Kasumi-1 (cell line): ENCODE results near the gene COX7A1.
"Not testable (repeated sequence)": the region's sequence is repeated elsewhere in the genome, so short reads cannot be mapped to it uniquely, and the experiment has no call there.

Source experiments
- DNase-seq, 2 experiments: peaks; one replicate each; lab custom pipeline; 2025; lab: John Stamatoyannopoulos, UW

Gene COX7A1

DNA sequence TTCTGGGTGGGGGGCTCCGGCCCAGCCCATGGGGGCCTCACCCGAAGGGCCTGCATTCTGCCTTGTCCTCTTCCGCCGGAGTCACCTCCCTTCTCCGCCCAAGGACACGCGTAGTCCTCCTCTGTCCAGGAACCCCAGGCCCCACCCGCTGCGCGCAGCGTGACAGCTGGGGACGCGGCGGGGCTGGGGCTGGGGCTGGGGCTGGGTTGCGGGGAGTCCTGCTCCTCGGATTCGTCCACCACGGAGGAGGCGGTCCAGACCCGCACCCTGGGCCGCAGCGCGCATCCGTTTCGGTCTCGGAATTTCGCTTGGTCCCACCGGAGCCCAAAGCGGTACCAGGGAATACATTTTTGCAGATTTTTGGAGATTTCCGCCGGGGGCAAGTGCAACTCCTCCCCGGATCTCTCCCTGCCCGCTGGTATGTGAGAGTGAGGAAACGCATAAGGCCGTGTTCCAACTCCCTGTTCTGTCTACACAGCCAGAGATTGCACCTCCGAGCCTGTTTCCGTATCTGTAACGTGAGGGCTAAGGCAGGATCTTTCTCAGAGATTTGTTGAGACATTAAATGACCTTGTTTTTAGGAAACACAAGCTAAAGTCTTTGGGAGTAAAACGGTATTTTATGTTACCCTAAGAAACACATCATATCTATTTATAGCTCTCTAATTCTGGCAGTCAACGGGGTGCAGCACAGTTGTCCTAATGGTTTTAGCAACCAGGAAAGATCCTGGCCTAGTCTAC is at the start of gene COX7A1:
TSS of gene COX7A1 (minus strand) at position 96 of the 740 bp plus-strand sequence. CDS start at position 56, 40 bp downstream.
- no peak for DNase-seq

DNA sequence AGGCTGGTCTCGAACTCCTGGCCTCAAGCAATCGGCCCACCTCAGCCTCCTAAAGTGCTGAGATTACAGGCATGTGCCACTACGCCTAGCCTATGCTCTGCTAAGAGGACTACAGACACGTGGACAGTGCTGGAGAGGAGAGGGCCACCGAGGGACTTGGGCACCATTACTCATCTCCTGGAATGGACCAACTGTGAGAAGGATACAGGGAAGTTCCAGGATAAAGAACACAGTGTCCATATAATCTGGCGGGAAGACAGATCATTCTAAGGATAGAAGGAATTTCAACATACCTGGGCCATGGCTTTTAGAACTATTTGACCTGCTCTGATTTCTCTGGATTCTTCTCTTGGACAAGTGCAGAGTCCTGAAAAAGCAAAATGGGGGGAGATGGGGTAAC is 49.4 kb upstream of the COX7A1 start:
- no peak for DNase-seq

DNA sequence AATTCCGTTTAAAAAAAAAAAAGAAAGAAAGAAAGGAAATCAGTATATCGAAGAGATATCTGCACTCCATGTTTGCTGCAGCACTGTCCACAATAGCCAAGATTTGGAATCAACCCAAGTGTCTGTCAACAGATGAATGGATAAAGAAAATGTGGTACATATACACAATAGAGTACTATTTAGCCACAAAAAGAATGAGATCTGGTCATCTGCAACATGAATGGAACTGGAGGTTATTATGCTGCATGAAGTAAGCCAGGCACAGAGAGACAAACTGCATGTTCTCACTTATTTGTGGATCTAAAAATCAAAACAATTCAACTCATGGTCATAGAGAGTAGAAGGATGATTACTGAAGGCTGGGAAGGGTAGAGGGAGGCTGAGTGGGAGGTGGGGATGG is 45.9 kb upstream of the COX7A1 start:
- DNase-seq = no peak

DNA sequence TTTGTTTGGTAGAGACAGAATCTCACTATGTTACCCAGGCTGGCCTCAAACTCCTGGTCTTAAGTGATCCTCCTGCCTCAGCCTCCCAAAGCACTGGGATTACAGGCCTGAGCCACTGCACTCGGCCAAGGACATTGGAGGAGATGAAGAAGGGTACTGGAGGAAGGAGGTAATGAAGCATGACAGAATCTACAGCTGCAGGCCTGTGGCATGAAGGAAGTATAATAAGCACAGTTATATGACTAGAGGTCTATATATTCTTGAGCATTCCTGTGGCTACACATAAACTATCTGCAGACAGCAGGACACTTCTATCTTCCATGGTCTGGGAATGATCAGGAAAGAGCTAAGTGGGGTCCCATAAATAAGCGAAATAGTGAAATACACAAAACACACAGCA is 44.0 kb upstream of the COX7A1 start:
- no peak for DNase-seq

DNA sequence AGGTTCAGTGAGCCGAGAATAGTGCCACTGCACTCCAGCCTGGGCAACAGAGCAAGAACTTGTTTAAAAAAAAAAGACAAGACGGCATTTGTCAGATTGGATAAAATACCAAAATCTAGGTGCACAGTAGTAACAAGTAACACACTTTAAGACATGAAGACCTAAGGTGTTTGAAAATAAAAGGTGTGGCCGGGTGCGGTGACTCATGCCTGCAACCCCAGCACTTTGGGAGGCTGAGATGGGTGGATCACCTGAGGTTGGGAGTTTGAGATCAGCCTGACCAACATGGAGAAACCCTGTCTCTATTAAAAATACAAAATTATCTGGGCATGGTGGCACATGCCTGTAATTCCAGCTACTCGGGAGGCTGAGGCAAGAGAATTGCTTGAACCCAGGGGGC is 34.5 kb upstream of the COX7A1 start:
- not testable (repeated sequence) for DNase-seq

DNA sequence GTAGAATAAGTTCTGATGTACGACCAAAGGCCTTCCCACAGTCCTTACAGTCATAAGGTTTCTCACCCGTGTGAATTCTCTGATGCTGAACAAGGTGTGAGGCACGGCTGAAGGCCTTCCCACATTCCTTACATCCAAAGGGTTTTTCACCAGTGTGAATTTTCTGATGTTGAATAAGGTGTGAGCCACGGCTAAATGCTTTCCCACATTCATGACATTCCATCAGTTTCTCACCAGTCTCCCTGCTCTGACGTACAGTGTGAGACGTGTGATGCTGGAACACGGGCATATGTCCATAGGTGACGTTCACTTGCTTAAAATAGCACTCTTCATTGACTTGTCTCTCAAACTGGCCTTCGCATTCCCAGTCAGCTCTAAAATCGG is 31.0 kb upstream of the COX7A1 start:
- no peak for DNase-seq

DNA sequence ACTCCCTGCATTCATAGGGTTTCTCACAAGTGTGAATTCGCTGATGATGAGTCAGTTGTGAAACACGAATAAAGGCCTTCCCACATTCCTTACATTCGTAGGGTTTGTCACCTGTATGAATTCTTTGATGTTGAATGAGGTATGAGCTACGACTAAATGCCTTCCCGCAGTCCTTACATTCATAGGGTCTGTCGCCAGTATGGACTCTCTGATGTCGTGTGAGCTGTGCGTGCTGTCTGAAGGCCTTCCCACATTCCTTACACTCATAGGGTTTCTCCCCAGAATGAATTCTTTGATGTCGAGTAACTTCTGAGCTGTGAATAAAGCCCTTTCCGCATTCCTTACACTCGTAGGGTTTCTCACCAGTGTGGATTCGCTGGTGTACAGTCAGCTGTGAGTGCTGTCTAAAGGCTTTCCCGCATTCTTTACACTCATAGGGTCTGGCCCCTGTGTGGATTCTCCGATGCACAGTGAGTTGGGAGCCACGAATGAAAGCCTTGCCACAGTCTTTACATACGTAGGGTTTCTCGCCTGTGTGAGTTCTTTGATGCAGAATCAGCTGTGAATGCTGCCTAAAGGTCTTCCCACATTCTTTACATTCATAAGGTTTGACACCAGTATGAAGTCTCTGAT is 30.5 kb upstream of the COX7A1 start:
- no peak for DNase-seq

DNA sequence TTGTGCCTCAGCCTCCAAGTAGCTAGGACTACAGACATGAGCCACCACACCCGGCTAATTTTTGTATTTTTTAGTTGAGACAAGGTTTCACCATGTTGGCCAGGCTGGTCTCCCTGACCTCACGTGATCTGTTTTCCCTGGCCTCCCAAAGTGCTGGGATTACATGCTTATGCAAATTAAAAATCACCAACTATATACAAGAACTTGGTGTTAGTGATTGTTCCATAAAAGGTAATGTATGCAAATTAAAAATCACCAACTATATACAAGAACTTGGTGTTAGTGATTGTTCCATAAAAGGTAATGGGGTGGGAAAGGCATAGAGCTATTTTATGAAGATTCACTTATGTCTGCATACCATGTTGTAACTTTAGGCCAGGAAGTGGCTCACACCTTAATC is 26.8 kb upstream of the COX7A1 start:
- not testable (repeated sequence) for DNase-seq

DNA sequence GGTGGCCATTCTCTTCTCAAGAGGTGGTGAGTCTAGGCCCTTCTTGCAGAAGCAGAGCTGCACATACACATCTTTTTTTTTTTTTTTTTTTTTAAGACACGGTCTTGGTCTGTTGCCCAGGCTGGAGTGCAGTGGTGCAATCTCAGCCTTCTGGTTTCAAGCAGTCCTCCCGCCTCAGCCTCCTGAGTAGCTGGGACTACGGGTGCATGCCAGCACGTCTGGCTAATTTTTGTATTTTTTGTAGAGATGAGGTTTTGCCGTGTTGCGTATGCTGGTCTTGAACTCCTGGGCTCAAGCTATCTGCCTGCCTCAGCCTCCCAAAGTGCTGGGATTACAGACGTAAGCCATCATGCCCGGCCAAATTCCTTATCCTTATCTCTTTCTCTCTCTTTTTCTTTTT is 21.6 kb upstream of the COX7A1 start:
- not testable (repeated sequence) for DNase-seq

DNA sequence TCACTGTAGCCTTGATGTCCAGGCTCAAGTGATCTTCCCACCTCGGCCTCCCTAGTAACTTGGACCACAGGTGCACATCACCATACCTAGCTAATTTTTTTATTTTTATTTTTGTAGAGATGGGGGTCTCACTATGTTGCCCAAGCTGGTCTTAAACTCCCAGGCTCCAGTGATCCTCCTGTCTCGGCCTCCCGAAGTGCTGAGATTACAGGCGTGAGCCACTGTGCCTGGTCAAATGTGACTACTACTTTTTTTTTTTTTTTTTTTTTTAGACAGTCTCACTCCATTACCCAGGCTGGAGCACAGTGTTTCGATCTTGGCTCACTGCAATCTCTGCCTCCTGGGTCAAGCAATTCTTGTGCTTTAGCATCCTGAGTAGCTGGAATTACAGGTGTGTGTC is 20.6 kb upstream of the COX7A1 start:
- no peak for DNase-seq

DNA sequence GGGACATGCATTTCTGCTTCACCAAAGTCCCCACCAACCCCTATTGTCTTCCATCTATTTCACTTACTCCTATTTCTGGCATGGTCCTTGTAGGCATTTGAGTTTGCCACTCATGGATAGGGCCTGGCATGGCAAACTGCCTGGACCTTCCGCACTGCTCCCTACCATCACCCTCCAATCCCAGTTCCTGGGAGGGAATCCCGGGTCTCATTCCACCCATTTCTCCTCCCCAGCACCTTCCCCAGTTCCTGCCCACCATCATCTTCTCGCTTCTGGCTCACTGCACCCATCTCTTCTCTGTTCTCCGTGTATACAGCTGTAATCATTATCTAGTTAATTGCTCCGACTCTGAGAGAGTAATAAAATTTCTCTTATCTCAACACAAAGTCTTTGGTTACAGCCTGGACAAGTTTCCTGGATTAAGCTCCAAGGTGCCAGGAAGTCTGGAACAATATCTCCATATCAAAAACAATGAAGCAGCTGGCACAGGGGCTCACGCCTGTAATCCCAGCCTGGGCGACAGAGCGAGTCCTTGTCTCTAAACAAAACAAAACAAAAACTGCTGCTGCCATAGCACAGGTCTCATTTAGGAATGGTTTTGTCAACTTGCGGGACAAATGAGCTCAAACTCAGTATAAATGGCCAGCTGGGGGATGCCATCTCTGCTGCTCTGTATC is 17.0 kb upstream of the COX7A1 start:
- DNase-seq = no peak

DNA sequence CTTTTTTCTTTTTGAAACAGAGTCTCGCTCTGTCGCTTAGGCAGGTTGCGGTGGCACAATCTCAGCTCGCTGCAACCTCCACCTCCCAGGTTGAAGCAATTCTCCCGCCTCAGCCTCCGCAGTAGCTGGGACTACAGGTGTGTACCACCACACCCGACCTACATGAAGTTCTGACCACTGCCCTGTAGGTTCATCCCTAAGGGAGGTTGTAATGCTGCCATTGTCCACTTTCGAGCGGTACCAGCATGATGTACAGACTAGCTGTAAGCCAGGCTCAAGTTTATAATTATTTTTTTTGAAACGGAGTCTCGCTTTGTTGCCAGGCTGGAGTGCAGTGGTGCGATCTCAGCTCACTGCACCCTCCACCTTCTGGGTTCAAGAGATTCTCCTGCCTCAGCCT is 11.6 kb upstream of the COX7A1 start:
- no peak for DNase-seq

DNA sequence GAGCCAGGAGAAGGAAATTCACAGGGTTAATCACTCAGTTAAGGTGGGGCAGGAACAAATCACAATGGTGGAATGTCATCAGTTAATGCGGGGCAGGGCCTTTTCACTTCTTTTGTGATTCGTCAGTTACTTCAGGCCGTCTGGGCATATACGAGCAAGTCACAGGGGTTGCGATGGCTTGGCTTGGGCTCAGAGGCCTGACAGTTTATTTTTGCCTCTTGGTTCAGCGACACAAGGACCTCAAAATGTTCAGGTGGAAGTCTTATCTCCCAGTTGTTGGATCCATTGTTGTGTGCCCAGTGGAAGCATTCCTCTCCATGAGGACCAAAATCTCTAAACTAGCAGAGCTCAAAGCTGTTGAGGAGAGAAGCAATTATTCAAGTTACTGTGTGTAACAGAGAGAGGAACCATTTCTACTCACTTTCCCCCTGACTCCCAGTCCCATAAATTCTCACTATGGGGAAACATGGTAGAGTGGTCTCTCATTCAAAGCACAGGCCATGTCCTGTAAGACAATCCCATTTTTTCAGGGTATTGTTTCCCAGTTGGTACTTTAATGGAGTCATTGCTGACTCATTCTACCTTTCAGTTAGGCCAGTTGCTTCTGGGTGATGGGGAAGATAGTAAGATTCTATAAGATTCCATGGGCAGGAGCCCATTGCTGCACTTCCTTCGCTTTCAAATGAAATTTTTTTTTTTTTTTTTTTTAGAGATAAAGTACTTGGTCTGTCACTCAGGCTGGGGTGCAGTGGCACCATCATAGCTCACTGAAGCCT is 8.8 kb upstream of the COX7A1 start:
- no peak for DNase-seq

DNA sequence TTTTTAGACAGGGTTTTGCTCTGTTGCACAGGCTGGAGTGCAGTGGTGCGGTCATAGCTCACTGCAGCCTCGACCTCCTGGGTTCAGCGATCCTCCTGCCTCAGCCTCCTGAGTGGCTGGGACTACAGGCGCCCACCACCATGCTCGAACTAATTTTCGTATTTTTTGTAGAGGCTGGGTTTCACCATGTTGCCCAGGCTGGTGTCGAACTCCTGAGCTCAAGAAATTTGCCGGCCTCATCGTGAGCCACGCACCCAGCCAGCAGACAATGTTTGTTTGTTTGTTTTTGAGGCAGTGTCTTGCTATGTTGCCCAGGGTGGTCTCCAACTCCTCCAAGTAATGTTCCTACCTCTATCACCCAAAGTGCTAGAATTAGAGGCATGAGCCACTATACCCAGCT is 879 bp upstream of the COX7A1 start:
- no peak for DNase-seq

DNA sequence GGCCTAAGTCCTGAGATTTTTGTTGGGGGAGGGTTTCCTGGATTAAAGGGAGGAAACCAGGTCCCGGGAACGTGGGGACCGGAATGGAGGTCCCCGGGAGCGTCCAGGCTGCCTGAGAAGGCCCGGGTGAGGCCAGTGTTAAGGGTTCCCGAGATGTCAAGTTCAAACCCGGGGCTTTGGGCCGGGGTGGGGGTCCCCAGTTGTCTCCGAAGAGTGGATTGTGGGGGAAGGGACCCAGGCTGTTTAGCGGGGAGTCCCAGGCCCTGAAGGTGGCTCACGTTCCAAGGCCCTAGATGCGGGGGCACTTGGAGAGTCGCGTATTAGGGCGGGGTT is 262 bp downstream of the COX7A1 start:
- no peak for DNase-seq

DNA sequence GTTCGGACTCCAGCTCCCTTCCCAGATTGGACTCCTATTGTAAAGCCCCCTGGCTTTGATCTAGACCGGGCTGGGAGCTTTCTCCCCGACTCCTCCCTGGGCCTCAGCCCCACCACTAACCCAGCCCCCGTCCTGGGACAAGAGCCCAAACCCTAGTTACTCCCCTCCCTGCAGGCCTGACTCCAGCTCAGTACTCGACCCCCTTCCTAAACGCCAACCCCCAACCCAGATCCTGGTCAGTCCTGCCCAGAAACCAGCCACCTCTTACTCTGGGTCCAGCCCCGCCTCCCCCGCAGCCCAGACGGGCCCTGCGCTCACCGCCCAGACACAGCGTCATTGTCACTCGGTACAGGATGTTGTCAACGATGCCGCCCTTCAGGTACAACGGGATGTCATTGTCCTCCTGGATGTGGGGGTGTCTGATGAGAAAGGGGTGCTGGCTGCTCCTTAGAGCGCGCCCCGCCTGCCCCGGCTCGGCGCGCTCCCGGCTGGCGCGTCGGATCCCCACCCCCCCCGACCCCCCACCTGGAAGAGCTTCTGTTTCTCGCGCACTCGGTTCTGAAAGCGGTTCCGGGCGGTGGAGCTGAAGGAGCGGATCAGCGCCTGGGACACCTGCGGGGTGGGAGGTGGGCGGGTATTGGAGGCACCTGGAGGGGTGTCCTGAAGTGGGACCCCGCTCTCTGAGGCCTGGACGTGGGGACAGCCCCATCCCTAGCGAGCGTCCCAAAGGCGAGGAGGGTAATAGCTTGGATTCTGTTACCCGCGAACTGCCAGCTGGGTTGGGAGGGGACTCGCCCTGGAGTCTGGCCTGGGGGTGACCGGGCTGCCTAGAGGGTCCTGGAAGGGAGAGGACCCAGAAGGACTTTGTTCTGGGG is 866 bp downstream of the COX7A1 start:
- no peak for DNase-seq

DNA sequence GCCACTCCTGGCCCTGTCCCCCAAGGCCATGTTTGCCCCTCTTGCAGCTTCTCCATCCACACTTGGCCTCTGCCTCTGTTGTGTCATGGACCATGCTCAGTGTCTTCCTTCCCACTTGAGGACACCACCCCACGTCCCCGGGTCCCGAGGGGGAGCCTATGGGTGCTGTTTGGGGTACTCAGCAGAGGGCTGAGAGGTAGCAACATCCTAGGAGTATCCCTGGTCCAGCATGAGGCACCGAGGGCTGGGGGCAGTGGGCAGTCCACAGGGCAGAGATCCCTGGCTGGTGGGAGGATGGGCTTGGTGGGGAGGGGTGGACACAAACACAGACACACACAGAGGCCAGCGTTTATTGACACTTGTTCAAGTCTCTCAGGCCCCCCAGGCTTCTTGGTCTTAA is 1.7 kb downstream of the COX7A1 start:
- no peak for DNase-seq

DNA sequence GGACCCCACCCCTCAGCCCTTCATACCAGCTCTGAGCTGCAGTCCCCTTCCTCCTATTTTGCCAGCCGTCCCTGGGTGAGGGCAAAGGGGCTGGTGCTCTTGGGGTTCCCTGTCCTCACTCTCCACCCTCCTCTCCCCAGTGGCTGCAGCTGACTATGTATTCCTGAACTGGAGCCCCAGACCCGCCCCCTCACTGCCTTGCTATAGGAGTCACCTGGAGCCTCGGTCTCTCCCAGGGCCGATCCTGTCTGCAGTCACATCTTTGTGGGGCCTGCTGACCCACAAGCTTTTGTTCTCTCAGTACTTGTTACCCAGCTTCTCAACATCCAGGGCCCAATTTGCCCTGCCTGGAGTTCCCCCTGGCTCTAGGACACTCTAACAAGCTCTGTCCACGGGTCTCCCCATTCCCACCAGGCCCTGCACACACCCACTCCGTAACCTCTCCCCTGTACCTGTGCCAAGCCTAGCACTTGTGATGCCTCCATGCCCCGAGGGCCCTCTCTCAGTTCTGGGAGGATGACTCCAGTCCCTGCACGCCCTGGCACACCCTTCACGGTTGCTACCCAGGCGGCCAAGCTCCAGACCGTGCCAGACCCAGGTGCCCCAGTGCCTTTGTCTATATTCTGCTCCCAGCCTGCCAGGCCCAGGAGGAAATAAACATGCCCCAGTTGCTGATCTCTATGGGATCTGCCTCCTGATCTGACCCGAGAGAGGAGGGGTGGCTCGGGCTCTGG is 2.4 kb downstream of the COX7A1 start:
- DNase-seq = no peak

DNA sequence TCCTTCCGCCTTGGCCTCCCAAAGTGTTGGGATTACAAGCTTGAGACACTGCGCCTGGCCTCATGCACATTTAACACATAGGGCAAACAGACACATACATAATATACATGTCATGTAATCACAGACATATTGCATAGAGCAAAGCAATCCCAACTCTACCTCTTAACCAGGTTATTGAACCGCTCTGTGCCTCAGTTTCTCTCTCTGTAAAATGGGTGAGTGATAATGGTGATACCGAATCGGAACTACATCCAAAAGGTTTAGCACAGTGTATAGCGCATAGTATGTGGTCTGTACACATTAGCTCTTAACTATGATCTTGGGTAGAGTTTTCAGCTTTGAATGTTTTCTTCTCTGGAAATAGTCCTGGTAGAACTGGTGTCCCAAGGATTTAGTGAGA is 7.6 kb downstream of the COX7A1 start:
- no peak for DNase-seq

DNA sequence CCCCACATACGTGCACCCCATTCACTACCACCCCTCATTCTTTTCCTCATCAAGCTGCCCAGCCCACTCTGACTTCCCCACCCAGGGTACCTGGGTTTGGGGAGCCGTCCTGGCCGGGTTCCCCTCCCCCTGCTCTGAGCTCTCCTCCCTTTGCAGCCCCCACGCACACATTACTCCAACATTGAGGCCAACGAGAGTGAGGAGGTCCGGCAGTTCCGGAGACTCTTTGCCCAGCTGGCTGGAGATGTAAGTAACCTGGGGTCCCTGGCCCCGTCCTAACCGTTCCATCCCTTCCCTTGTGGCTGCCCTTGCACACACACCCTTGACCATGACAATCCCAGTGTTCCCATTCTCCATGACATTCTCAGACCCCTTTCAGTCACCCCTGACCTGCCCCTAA is 9.8 kb downstream of the COX7A1 start:
- no peak for DNase-seq

DNA sequence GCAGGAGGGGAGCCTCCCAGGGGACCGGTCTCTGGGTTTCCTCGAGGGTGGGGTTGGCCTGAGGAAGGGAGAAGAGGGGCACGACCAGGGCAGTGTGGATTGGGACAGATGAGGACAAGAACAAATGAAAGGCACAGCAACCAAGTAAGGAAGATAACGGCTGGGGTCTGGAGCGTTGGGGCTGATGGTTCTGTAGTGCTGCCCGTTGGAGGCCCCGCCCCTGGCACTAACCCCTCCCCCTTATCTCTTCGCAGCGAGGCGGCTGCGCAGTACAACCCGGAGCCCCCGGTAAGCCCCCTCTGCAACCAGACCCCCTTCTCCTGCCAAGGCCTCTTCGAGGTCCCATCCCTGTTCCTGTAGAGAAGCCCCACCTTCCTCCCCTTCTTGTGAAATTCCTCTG is 10.2 kb downstream of the COX7A1 start:
- no peak for DNase-seq
